Activated CD8-positive, alpha-beta memory T cell treated with anti-CD3 and anti-CD28 coated beads for 24 hours (primary cell): ENCODE results near the gene CARD11.
"Not testable (repeated sequence)": the region's sequence is repeated elsewhere in the genome, so short reads cannot be mapped to it uniquely, and the experiment has no call there.

Experiments
- DNase-seq: peaks from one replicate; pipeline ENCODE4 v3.0.0-alpha.2; 2020

The CARD11 gene

GRCh38 chr7:2959103-2959680, 84.5 kb downstream of the CARD11 start:
- peak; percentile 69 for DNase-seq

GRCh38 chr7:2958416-2959102, 85.1 kb downstream of the CARD11 start:
- DNase-seq: peak; percentile 54

GRCh38 chr7:2957369-2957727, 86.3 kb downstream of the CARD11 start:
- DNase-seq: not testable (repeated sequence)

- peak; percentile 79 for DNase-seq
Observed at GRCh38 chr7:2956526-2957368, 86.9 kb downstream of the CARD11 start.

- DNase-seq: peak; percentile 53
Observed at GRCh38 chr7:2956076-2956475, 87.6 kb downstream of the CARD11 start.

GRCh38 chr7:2955269-2955668, 88.4 kb downstream of the CARD11 start:
- peak; percentile 59 for DNase-seq

- DNase-seq: peak; percentile 83
Observed at GRCh38 chr7:2954433-2954853, 89.2 kb downstream of the CARD11 start.

- peak; percentile 68 for DNase-seq
Observed at GRCh38 chr7:2953588-2954407, 89.9 kb downstream of the CARD11 start.

GRCh38 chr7:2953099-2953498, 90.6 kb downstream of the CARD11 start:
- no peak for DNase-seq

GRCh38 chr7:2952316-2952715, 91.4 kb downstream of the CARD11 start:
- peak; percentile 54 for DNase-seq

- DNase-seq: no peak
Observed at GRCh38 chr7:2950578-2950977, 93.1 kb downstream of the CARD11 start.

- DNase-seq: no peak
Observed at GRCh38 chr7:2948749-2949148, 94.9 kb downstream of the CARD11 start.

- DNase-seq: peak; percentile 35
Observed at GRCh38 chr7:2947058-2947780, 96.4 kb downstream of the CARD11 start.

GRCh38 chr7:2945171-2945570, 98.5 kb downstream of the CARD11 start:
- peak; percentile 43 for DNase-seq

GRCh38 chr7:2944739-2945138, 98.9 kb downstream of the CARD11 start:
- peak; percentile 7 for DNase-seq

GRCh38 chr7:2943851-2944601, 99.6 kb downstream of the CARD11 start:
- peak; percentile 52 for DNase-seq

- DNase-seq: peak; percentile 32
Observed at GRCh38 chr7:2941216-2941859, 102.3 kb downstream of the CARD11 start.

GRCh38 chr7:2940466-2940865, 103.2 kb downstream of the CARD11 start:
- no peak for DNase-seq

- peak; percentile 42 for DNase-seq
Observed at GRCh38 chr7:2939193-2939885, 104.3 kb downstream of the CARD11 start.

GRCh38 chr7:2938514-2939192, 105.0 kb downstream of the CARD11 start:
- DNase-seq: peak; percentile 52
